ENCODE measurements around the gene VWA3B.

DNA sequence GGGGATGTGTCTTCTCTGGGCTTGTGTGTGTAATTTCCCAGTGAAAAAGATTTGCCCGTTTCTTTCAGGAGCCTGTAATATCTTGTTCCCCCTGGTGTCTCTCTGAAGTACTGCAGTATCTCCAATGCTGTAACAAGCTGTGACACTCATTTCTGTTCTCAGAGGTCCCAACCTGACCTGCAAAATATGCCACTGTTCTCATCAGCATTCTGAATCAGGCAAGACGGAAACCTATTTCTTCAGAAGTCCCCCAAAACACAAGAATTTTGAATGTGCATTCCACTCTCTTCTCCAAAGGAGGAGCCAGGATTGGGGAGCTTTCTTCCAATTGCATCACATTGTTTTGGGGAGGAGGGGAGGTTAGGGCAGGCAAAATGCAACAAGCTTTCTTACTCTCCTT, 182.3 kb downstream of the VWA3B start:
- TF ChIP-seq, protein P1, sequence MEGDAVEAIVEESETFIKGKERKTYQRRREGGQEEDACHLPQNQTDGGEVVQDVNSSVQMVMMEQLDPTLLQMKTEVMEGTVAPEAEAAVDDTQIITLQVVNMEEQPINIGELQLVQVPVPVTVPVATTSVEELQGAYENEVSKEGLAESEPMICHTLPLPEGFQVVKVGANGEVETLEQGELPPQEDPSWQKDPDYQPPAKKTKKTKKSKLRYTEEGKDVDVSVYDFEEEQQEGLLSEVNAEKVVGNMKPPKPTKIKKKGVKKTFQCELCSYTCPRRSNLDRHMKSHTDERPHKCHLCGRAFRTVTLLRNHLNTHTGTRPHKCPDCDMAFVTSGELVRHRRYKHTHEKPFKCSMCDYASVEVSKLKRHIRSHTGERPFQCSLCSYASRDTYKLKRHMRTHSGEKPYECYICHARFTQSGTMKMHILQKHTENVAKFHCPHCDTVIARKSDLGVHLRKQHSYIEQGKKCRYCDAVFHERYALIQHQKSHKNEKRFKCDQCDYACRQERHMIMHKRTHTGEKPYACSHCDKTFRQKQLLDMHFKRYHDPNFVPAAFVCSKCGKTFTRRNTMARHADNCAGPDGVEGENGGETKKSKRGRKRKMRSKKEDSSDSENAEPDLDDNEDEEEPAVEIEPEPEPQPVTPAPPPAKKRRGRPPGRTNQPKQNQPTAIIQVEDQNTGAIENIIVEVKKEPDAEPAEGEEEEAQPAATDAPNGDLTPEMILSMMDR (conservative IDR thresholded peaks at IDR 0.05; ENCODE audit: low read length), result peak; percentile 84
- no peak for TF ChIP-seq EZH2phosphoT487 (IDR thresholded peaks at IDR 0.05; ENCODE audit: borderline replicate concordance, low read depth, low read length)
